PC-9 (cell line): Measurements from ENCODE around the gene S100A11.

Source experiments
- EZH2 ChIP-seq: fragments of 200-600 bp; sonication (generic); IDR thresholded peaks from 2 replicates; pipeline ENCODE4 v1.8.0; 2017; ENCODE audit warnings: antibody characterized with exemption, low read depth
- TF ChIP-seq, protein P1 (sequence below): fragments of 200-600 bp; sonication (generic); conservative IDR thresholded peaks from 2 replicates; pipeline ENCODE4 v1.6.1; 2017; ENCODE audit warnings: mixed run types, antibody characterized with exemption, mild to moderate bottlenecking, moderate library complexity

DNA sequence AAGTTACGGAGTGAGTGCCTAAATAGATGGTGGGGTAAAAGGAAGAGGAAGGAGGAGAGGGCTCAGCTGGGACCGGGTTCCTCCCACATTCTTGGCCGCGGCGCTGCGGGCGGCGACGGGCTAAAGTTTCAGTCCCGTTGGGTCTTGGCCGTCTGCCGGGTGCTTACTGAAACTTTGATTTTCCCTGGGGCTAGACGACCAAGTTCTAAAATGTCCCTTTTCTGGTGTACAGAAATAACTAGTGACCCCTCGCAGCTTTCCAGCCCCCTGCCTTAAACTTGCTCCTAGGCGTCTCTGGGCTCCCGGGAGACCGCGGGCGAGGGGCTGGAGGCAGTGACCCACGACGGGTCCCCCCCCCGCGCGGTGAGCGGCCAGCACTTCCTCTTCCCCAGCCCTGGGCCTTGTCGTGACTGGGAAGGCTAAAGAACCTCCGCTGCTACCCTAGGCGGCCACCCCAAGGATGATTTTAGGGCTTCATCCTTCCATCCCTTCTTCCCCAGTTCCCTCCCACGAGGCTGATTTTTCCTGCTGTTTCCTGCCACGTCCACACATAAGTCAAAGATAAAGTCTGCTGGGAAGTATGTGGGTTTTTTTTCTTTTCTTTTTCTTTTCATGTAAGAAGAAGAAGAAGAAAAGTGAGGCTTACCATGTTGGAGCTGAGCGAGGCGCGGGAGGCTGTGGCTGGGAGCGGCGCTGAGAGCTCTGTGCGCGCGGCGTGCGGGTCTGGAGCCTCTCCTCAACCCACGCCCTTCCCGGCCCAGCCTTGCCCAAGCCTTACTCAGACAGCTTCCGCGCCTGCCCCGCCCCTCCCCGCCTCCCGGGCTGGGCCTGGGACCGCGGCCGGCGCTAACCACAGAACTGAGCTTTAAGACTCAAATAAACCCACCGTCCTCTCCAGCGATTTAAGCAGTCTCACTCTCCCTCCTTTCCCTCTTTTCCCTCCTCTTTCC is at the start of gene S100A11:
- TF ChIP-seq, protein P1, sequence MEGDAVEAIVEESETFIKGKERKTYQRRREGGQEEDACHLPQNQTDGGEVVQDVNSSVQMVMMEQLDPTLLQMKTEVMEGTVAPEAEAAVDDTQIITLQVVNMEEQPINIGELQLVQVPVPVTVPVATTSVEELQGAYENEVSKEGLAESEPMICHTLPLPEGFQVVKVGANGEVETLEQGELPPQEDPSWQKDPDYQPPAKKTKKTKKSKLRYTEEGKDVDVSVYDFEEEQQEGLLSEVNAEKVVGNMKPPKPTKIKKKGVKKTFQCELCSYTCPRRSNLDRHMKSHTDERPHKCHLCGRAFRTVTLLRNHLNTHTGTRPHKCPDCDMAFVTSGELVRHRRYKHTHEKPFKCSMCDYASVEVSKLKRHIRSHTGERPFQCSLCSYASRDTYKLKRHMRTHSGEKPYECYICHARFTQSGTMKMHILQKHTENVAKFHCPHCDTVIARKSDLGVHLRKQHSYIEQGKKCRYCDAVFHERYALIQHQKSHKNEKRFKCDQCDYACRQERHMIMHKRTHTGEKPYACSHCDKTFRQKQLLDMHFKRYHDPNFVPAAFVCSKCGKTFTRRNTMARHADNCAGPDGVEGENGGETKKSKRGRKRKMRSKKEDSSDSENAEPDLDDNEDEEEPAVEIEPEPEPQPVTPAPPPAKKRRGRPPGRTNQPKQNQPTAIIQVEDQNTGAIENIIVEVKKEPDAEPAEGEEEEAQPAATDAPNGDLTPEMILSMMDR: no peak
- no peak for TF ChIP-seq EZH2
